GM12874 (cell line): ENCODE results near the gene LYPD6B.

Experiments
- CTCF ChIP-seq: IDR thresholded peaks from 2 replicates; pipeline ENCODE4 v1.5.1; 2011; ENCODE audit warnings: low read depth, mild to moderate bottlenecking, control low read depth, low read length, moderate library complexity; ENCODE audit not compliant: insufficient read depth

The LYPD6B gene

GRCh38 chr2:149225446-149225845, 186.9 kb downstream of the LYPD6B start:
- no peak for TF ChIP-seq CTCF

- TF ChIP-seq CTCF = no peak
Measured at GRCh38 chr2:149226790-149227189, 188.3 kb downstream of the LYPD6B start.

DNA sequence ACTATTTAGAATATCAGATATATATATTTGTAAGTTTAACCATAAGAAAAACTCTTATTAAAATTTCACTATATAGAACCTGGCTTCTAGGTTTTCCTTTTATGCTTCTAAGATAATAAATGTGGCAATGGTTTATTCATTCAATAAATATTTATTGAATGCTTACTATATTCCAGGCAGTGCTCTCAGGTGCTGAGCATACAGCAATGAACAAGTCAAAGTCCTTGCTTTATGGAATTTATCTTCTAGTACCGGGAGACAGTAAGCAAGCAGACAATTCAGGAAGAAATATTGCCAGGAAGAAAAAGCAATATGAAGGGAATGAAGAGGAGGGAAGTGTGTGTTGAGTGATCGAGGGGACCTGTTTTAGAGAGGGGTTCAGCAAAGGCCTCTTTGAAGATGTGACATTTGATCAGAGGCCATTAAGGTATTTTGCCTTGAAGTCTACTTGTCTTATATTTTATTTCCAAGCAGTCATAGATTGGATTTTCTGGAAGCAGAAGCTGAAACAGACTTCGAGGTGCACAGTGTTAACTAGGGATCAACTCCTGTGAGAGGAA, 197.4 kb downstream of the LYPD6B start:
- no peak for TF ChIP-seq CTCF

DNA sequence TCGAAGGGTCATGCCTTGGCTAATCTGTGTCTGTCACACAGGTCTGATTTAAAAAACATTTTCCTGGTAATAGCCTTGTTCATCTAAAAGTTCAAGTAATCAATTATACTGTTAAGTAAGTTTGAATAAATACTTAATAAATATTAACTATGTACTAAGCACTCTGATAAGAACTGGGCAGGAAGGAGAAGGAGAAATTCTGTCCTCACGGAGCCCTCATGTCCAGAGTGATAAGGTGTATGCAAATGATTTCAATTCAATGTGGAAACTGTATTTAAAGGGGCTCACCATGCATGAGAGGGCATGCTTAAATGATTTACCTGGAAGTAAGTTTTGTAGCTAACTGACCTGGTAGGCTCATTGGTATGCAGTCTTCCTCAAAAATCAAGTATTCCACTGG, 197.9 kb downstream of the LYPD6B start:
- no peak for TF ChIP-seq CTCF

DNA sequence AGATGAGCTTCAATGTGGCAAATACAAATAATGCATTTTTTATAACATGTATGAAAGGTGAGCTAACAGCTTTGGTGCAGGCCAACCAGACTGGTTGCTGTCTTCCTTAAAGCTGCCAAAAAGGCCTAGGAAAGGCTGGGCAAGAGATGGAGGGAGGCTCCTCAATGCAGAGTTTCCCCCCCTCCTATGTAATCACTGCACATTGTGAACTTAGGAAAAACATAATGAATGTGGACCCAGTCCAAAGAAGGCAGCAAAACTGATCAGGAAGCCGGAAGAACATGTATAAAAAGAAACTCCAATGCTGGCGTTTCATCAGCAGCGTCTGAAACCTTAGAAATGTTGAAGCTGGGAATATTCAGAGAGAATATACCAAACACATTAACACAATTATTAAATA, 207.7 kb downstream of the LYPD6B start:
- TF ChIP-seq CTCF = no peak

DNA sequence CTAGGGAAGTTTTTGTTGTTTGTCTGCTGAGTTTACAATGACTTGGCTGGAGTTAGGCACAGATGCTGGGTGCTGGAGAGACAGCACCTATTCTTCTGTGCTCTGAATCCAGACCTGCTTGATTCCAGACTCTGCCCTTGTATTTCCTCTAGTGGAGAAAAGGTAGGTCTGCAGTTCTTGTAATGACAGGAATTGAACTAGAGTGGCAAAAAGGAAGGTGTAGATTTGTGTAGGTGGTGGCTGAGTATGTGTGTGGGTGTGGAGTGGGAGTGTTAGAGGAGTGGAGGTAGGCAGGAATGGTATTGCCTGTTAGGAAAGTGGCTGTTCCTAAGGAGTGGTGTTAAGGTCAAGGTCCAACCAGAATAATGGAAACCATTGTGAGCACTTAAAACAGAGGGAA, 220.0 kb downstream of the LYPD6B start:
- no peak for TF ChIP-seq CTCF

GRCh38 chr2:149259136-149259535, 220.6 kb downstream of the LYPD6B start:
- TF ChIP-seq CTCF = no peak
